Femur (tissue), 1 donor: ENCODE results near the gene NINJ1.

Source experiments
- DNase-seq: peaks from one replicate; pipeline ENCODE4 v3.0.0-alpha.2; 2017

The NINJ1 gene

DNA sequence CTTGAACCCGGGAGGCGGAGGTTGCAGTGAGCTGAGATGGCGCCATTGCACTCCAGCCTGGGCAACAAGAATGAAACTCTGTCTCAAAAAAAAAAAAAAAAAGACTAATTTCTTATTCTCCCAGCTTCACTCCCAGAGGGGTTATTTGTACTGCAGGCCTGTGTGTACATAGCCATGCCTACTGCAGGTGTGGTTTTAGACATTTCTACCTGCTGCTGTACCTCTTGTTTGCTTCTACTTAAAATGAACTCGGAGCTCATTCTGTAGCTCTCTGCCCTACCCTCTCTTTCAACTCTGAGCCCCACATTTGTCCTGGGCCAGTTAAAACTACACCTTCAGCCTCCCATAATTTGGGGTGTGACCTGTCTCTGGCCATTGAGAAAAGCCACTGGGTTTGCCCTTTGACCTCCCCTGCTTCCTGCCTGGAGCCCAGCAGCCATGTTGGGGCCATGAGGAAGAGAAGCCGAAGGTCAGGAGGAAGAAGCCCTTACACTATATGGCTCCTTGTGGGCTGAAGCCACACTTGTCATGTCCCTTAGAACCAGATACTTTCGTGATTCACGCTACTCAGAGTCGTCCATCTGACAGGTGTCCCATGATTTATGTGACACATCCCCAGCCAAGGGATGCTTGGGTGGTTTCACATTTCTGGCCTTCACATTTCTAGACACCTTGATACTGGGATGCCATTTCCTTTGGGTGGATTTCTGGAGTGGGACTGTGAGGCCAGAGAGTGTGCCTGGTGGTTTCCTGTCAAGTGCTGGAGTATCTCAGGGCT, 47.4 kb downstream of the NINJ1 start:
- DNase-seq = no peak

DNA sequence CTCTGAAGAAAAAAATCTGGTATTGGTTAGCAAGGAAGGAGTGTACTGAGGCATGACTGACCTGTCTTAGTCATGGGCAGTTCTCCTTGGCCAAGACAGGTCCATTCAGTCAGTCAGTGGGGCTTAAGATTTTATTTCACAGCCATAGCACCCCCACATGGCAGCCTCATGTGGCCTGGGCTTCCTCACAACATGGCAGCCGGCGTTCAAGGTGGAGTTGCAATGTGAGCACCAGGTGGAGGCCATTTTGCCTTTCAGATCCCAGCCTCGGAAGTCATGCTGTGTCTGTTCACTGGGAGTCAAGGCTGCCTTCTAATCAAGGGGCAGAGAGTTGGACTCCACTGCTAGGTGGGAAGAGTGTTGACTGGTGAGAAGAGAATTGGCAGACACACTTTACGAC, 48.4 kb downstream of the NINJ1 start:
- DNase-seq = no peak

DNA sequence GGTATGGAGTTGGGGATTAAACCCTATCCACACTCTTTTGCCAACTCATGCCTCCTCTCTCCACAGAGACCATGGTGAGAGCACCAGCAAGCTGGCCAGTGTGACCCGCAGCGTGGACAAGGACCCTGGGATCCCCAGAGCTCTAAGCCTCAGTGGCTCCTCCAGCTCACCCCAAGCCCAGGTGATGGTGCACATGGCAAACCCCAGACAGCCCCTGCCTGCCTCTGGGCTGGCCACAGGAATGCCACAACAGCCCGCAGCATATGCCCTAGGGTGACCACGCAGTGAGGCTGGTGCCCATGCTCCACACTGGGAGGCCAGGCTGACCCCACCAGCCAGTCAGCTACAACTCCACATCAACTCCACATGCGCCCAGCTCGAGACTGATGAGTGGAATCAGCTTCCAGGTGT, 49.6 kb downstream of the NINJ1 start:
- peak; percentile 7 for DNase-seq

DNA sequence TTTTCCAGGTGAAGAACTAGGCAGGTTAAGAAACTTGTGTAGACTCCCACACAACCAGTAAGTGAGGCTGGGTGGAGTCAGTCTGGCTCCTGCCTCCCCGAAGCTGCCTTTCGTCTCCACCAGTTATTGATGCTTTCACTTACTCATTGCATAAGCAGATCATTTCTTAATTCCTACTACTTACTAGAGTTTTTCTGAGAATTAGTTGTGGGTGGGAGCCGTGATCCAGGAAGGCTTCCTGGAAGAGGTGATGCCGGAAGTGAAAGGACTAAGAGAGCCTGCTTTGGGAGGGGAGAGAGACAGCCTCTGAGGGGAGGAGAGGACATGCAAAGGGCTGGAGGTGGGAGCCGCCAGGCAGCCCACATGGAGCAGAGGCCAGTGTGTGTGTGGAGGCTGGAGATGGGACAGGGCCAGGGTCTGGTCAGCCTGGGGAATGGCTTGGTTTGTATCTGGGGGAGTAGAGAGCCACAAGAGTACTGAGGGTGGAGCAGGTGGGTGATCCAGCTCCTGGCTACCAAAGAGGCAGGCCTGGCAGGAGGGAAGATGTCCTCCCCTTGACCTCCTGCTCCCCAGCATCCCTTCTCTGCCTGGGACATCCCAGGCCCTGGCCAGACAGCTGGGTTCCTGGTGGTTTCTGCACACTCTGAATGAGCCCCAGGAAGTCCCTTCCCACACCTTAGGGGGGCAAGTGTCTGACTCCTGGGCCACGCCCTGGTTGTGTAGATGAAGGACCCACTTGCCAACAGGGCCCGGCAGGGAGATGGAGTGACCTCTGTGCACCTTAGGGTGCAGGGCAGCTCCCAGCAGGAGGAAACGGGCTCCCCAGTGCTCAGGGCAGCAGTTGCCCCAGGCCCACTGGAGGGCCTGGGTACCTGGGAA, 50.2 kb downstream of the NINJ1 start:
- peak; percentile 11 for DNase-seq

DNA sequence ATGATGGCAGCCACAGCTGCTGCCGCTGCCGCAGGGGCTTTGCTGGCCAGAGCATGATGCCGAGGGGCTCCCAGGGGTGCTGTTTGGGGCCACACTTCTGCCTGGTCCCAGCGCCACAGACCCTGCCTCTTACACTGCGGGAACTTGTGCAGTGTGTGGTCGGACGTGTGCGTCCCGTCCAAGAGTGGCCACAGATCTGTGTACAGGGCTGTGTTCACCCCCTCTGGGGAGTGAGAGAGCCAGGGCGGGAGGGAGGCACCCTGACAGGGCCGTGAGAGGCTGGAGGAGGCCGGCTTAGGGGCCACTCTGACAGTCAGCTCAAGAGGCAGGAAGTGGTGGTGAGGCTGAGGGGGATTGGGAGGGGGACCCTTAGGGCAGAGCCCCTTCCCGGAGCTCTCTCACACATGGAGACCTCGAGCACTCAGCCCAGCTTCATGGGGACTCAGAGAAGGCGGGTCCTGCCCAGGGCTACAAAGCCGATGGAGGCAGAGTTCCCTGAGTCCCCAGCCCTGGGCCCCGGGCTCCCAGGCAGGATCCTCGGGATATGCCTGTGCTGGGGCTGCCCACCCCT, 51.1 kb downstream of the NINJ1 start:
- peak; percentile 42 for DNase-seq

DNA sequence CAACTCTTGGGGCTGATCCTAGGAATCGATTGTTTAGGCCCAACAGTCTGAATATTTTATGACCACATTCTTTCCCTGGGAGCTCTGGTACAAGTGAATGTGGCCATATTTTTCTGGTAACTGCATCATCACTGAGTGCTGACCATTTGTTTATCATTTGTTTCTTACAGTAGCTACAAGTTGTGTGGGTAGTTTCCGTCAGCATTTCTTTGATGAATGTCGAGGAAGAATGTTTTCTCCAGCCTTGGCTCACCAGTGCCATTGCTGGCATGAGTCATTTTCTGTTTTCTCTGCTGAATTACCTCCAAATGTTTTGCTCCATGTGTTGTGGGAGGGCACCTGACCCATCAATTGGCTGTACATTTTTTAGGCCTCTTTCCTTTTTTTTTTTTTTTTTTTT, 52.1 kb downstream of the NINJ1 start:
- DNase-seq = peak; percentile 8

DNA sequence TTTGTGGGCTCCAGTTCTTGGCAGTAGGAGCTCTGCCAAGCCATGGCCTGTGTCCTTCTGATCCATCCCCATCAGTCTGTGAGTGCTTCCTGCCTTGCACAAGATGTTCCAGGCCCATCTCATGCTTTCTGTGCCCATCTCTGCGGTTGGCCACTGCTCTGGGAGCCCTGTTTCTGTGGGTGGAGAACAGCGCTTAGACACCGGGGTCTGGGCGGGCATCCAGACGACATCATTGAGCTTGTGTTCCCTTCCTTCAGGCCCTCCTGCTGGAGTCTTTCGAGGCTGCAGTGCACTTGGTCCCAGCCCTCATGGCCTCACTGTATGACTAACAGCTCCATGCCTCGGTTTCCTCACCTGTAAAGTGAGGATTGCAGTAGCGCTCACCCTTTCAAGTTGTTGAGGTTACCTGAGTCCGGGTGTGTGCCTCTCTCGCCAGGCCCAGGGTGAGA, 52.9 kb downstream of the NINJ1 start:
- peak; percentile 41 for DNase-seq

DNA sequence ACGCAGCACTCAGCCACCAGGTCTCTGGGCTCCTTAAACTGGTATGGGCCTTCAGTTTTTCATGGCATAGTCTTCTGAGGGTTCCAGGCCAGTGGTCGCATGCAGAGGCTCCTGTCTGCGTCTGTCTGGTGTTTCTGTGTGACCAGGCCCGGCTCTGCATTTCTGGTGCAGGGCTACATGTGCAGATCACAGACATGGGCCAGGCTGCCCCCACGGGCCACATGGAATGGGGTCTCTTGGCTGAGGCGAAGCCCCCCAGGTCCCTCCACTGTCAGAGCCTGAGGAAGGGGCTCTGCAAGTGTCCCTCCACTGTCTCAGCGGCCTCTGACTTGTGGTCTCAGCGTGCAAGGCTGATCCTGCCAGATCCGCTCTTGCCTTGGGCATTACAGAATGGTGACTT, 53.6 kb downstream of the NINJ1 start:
- peak; percentile 15 for DNase-seq

DNA sequence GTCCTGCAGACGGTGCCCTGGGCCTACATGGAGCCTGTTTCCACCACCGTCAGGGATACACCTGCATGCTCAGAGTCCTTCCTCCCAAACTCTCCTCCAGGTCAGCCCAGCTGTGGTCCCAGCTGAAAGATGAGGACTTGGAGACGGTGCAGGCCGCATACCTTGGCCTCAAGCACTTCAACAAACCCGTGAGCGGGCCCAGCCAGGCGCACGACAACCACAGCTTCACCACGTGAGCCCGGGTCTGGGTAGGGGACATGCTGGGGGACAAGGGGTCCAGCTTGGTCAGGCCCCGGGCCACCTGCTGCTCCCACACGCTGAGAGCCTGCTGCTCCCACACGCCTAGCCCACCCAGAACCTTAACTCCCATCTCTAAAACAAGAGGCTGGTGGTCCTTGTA, 54.7 kb downstream of the NINJ1 start:
- peak; percentile 10 for DNase-seq

DNA sequence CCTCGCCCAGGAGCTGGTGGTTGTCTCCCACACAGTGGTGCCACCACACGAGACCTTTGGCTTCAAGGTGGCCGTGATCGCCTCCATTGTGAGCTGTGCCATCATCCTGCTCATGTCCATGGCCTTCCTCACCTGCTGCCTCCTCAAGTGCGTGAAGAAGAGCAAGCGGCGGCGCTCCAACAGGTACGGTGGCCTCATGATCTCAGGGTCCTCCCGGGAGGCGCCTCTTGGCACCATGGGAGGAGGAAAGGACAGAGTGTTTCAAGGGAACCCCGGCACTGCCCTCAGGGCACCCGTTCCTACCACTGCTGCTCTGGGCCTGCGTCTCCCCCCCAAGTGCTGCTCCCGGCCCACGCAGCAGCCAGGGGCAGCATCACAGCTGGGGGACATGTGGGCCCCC, 56.2 kb downstream of the NINJ1 start:
- peak; percentile 6 for DNase-seq

DNA sequence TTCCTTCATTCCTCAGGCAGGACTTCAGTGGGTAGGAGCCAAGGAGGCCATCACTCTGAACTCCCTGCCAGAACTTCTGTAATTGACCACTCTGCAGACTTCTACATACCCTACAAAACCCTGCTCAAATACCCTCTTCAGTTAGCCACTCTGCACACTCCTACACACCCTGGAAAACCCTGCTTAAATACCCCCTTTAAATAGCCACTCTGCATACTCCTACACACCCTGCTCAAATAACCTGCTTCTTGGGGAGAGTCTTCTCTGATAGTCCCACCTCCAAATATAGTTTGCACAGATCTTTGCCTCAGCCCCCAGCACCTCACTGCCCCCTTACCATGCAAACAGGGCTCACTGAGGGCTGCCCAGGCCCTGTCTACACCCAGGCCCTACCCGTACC, 56.7 kb downstream of the NINJ1 start:
- DNase-seq = peak; percentile 3

DNA sequence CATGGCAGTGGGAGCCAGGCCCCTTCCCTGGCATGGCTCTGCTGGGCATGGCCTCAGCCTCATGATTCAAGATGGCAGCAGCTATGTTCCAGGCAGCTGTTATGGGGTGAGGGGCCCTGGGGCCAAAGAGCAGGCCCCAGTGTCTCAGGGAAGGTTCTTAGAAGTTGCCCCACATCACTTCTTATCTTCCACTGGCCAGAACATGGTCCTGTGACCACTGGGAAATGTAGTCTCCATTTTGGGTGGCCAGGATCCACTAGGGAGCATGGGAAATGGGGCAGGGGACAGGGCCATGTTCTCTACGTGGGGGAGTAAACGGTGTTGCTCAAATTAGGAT, 57.3 kb downstream of the NINJ1 start:
- no peak for DNase-seq

DNA sequence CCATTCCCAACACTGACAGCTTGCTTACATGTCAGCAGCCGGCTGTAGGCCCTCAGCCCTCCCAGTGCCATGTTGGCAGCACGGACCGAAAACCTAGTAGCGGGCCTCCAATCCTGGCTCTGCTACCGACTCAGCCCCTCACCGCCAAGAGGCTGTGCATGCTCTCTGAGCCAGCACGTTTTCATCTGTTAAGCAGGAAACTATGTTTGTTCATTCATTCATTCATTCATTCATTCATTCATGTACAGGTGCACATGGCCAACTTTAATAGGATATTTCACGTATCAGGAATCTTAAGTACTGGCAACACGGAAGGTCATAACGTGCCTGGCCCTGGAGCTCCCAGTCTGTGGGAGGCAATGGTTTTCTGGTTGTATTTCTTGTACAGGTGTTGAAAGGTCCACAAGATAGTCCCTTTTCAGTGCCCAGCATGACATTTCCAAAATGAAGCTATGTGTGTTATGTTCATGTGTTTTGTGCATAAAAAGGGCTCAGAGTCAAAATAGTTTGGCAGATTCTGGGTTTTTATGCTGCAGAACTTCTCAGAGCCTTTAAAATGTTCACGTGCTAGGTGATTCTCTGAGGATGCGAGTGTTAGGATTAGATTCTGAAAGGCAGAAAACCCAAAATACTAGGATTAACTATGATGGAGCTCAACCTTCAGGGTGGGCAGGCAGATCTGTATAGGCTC, 57.8 kb downstream of the NINJ1 start:
- no peak for DNase-seq

DNA sequence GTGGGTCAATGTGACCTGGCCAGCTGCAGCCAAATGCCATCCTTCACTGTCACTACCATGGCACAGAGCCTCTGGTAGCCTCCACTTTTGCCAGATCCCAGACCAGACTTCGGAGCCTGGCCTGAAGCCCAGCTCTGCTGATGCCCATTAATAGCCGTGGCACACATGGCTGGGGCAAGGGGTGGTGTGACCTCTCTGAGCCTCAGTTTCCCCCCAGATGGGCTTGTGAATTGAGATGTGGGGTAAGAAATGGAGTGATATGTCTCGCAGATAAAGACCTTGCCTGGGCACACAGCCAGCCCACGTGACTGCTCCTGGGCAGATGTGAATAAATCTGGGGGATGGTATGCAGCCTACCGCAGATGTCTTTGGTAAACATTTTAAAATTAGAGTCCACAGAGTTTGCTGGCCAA, 61.7 kb downstream of the NINJ1 start:
- peak; percentile 57 for DNase-seq
